HCT116 (cell line): ENCODE measurements around the gene FAM53A. TPM values are rescaled to one million over a fixed set of nuclear protein-coding genes. Genes with fewer than 3 reads are reported as not detected.

Source experiments
- ATAC-seq: fragments of 200-7000 bp; cut with Tn5 transposase; 2 replicates; pipeline ENCODE4 v1.9.1; 2020; ENCODE audit warnings: mild to moderate bottlenecking, moderate library complexity
- BruUV-seq: library from RNA; stranded (reverse); fragments of 400-500 nt; replicated peaks from 2 replicates; lab custom pipeline; 2021; lab: Mats Ljungman, UMichigan
- CTCF ChIA-PET: fragments of 300-600 bp; sonication (Branson Sonifier 250); formaldehyde crosslinking; loops from one replicate; lab custom pipeline; 2021; ENCODE audit warnings: antibody characterized with exemption; lab: Charles Lee
- POLR2A ChIA-PET: fragments of 300-600, 350-600 bp; sonication (Branson Sonifier 250); formaldehyde crosslinking; loops from one replicate; lab custom pipeline; 2021; ENCODE audit warnings: antibody characterized with exemption; lab: Charles Lee
- RAD21 ChIA-PET, 2 experiments: fragments of 300-600 bp; sonication (Branson Sonifier 250); formaldehyde crosslinking; loops; one replicate each; lab custom pipeline; 2023; ENCODE audit warnings: low total read pairs in 2 of 2; ENCODE audit not compliant: uncharacterized antibody in 2 of 2, unreplicated experiment in 2 of 2, low non-redundant PET in 1 of 2; lab: Charles Lee
- DNase-seq: peaks from one replicate; pipeline ENCODE4 v3.0.0-alpha.2; 2010; ENCODE audit warnings: low read depth, low spot score
- H2AFZ ChIP-seq: fragments of 200-600 bp; shearing (Covaris generic), sonication (generic); 2 replicates; pipeline ENCODE4 v1.6.1; 2017; ENCODE audit warnings: low read depth, mixed run types, mixed read lengths, antibody characterized with exemption, low read length; ENCODE audit not compliant: poor library complexity, severe bottlenecking
- H3K27ac ChIP-seq: 2 replicates; pipeline ENCODE4 v1.5.1; 2012; ENCODE audit warnings: low read depth, low read length
- H3K27me3 ChIP-seq: fragments of 200-600 bp; sonication (generic); 2 replicates; pipeline ENCODE4 v1.6.1; 2016; ENCODE audit warnings: mixed run types, low read length, mixed read lengths; ENCODE audit not compliant: insufficient read depth
- H3K36me3 ChIP-seq, 2 experiments: fragments of 200-500 bp in 1 of 2; fragments of 200-600 bp in 1 of 2; sonication (Bioruptor generic) in 1 of 2; sonication (generic) in 1 of 2; 2 replicates each; pipeline versions ENCODE4 v1.5.1 to v1.6.1; 2014 to 2016; ENCODE audit warnings: low read length in 2 of 2, inconsistent platforms in 1 of 2, mixed read lengths in 1 of 2, mixed run types in 1 of 2; ENCODE audit not compliant: insufficient read depth in 2 of 2, control insufficient read depth in 1 of 2
- H3K4me1 ChIP-seq, 2 experiments: fragments of 200-600 bp in 1 of 2; sonication (generic) in 1 of 2; 2 replicates each; pipeline versions ENCODE4 v1.5.1 to v1.6.1; 2012 to 2017; ENCODE audit warnings: low read length in 2 of 2, inconsistent platforms in 1 of 2, mild to moderate bottlenecking in 1 of 2, mixed read lengths in 1 of 2, mixed run types in 1 of 2, moderate library complexity in 1 of 2; ENCODE audit not compliant: insufficient read depth in 2 of 2, control insufficient read depth in 1 of 2
- H3K4me2 ChIP-seq: fragments of 200-600 bp; sonication (generic); 2 replicates; pipeline ENCODE4 v1.6.1; 2017; ENCODE audit warnings: mixed run types, low read length, mixed read lengths
- H3K4me3 ChIP-seq, 2 experiments: fragments of 200-600 bp in 1 of 2; sonication (generic) in 1 of 2; replicated peaks in 1 of 2; 2 replicates each; pipeline ENCODE4 v1.5.1; 2011 to 2016; ENCODE audit warnings: low read length in 2 of 2, control low read depth in 1 of 2, low read depth in 1 of 2, mild to moderate bottlenecking in 1 of 2, mixed read lengths in 1 of 2, mixed run types in 1 of 2
- H3K79me2 ChIP-seq: fragments of 200-600 bp; sonication (generic); 2 replicates; pipeline ENCODE4 v1.6.1; 2017; ENCODE audit warnings: mild to moderate bottlenecking, mixed run types, low read length, moderate library complexity, mixed read lengths; ENCODE audit not compliant: insufficient read depth
- H3K9ac ChIP-seq: fragments of 200-600 bp; sonication (generic); 2 replicates; pipeline ENCODE4 v1.6.1; 2016; ENCODE audit warnings: low read length, mixed read lengths
- H3K9me2 ChIP-seq: fragments of 200-600 bp; sonication (generic), shearing (Covaris generic); 2 replicates; pipeline ENCODE4 v1.6.1; 2017; ENCODE audit warnings: mixed run types, mild to moderate bottlenecking, moderate library complexity; ENCODE audit not compliant: insufficient read depth
- H3K9me3 ChIP-seq, 2 experiments: fragments of 200-500 bp in 1 of 2; fragments of 200-600 bp in 1 of 2; sonication (Bioruptor generic) in 1 of 2; sonication (generic) in 1 of 2; 2 replicates each; pipeline ENCODE4 v1.6.1; 2014 to 2017; ENCODE audit warnings: low read length in 2 of 2, mixed read lengths in 2 of 2, inconsistent platforms in 1 of 2, low read depth in 1 of 2, mild to moderate bottlenecking in 1 of 2, mixed run types in 1 of 2, moderate library complexity in 1 of 2; ENCODE audit not compliant: control insufficient read depth in 1 of 2, insufficient read depth in 1 of 2
- H4K20me1 ChIP-seq: fragments of 200-600 bp; sonication (generic), shearing (Covaris generic); 2 replicates; pipeline ENCODE4 v1.6.1; 2017; ENCODE audit warnings: mixed run types, mild to moderate bottlenecking, moderate library complexity; ENCODE audit not compliant: insufficient read depth
- CBX3 ChIP-seq: IDR thresholded peaks from 2 replicates; pipeline ENCODE4 v1.6.1; 2012; ENCODE audit warnings: low read depth
- CTCF ChIP-seq, 3 experiments: fragments of 200-600 bp in 1 of 3; sonication (generic) in 1 of 3; IDR thresholded peaks in 2 of 3; conservative IDR thresholded peaks in 1 of 3; 2 replicates each; pipeline ENCODE4 v1.5.1; 2012 to 2017; ENCODE audit warnings: low read depth in 2 of 3, low read length in 2 of 3, antibody characterized with exemption in 1 of 3, borderline replicate concordance in 1 of 3, control low read depth in 1 of 3, mild to moderate bottlenecking in 1 of 3, mixed read lengths in 1 of 3, mixed run types in 1 of 3, moderate library complexity in 1 of 3; ENCODE audit not compliant: insufficient read depth in 1 of 3
- EGR1 ChIP-seq: IDR thresholded peaks from 2 replicates; pipeline ENCODE4 v1.6.1; 2012; ENCODE audit warnings: low read depth
- ELF1 ChIP-seq: IDR thresholded peaks from 2 replicates; pipeline ENCODE4 v1.6.1; 2012; ENCODE audit warnings: low read depth, borderline replicate concordance
- POLR2A ChIP-seq: IDR thresholded peaks from 2 replicates; pipeline ENCODE4 v1.7.0; 2011; ENCODE audit warnings: borderline replicate concordance; ENCODE audit not compliant: insufficient read depth, insufficient read length; ENCODE audit errors: extremely low read depth
- POLR2AphosphoS5 ChIP-seq: IDR thresholded peaks from 2 replicates; pipeline ENCODE4 v1.6.1; 2011; ENCODE audit warnings: mild to moderate bottlenecking, low read depth, low read length, moderate library complexity
- RAD21 ChIP-seq: IDR thresholded peaks from 2 replicates; pipeline ENCODE4 v1.6.1; 2012; ENCODE audit warnings: low read depth, mild to moderate bottlenecking
- REST ChIP-seq: IDR thresholded peaks from 2 replicates; pipeline ENCODE4 v1.6.1; 2012; ENCODE audit warnings: low read depth
- SRF ChIP-seq: IDR thresholded peaks from 2 replicates; pipeline ENCODE4 v1.6.1; 2012; ENCODE audit warnings: low read depth
- TCF7L2 ChIP-seq: IDR thresholded peaks from 2 replicates; pipeline ENCODE4 v1.7.0; 2011; ENCODE audit warnings: borderline replicate concordance, inconsistent platforms; ENCODE audit not compliant: insufficient read depth, insufficient read length; ENCODE audit errors: extremely low read depth
- YY1 ChIP-seq: IDR thresholded peaks from 2 replicates; pipeline ENCODE4 v1.6.1; 2011; ENCODE audit warnings: low read length, low read depth, moderate library complexity, mild to moderate bottlenecking; ENCODE audit not compliant: insufficient replicate concordance; ENCODE audit errors: extremely low read depth
- ZFX ChIP-seq: fragments of 450-650 bp; IDR thresholded peaks from 2 replicates; pipeline ENCODE4 v1.6.1; 2017
- ZNF274 ChIP-seq: fragments of 200-500 bp; sonication (Bioruptor generic); IDR thresholded peaks from 2 replicates; pipeline ENCODE4 v1.6.1; 2014; ENCODE audit warnings: mild to moderate bottlenecking, low read depth, low read length, inconsistent platforms
- intact Hi-C: fragments of 100-400 bp; cut with micrococcal nuclease; formaldehyde crosslinking; loops from 2 replicates; pipeline ENCODE4 v1.10.0; 2022
- total RNA-seq: library from RNA; stranded (reverse); gene quantifications from one replicate; pipeline ENCODE4 v1.2.1, GENCODE V29; 2021; ENCODE audit not compliant: unreplicated experiment

The FAM53A gene
- total RNA-seq, 1 experiment from 2014 or later = 1.1 TPM

DNA sequence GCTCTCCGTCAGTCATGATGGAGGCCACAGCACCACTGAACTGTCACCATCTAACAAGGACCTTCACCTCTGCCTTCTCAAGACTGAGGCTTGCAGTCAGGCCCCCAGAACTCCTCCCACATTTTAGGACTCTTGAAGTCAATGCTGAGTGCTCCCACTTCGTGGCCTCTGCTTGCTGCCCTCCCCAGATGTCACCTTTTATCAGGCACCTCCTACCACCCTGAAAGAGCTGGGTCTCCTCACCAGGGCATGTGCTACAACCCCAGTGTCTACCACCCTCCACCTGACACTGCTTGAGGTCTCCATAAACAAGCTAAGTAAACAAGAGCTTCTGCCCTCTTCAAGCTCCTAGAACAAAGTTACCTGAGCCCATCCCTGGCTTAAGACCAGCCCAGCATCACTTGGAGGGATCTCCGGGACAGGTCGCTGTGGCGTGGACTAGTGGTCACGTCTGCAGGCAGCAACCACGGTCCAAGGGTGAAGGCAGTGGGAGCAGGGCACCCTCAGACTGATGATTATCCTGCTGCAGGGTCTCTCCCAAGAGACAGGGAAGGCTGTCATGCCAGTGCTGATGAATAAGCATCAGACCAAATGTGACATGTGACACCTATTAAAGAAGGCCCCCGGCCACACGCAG is 7.7 kb upstream of the FAM53A start:
- CTCF ChIA-PET = interaction anchor here (1.0 kb wide), 1 partner anchor 34 kb away, joined by 3 read pairs; no protein-coding TSS in a partner anchor
- Histone ChIP-seq H3K9me2 (no peaks in the 10 kb centered on the region), H3K9ac (no peak overlapping the region), H3K4me2 (no peak overlapping the region), H3K9me3 (no peaks in the 10 kb centered on the region), H3K4me1 (no peaks in the 10 kb centered on the region), H3K79me2 (peaks cover 22% of the 10 kb centered on the region), H4K20me1 (peaks cover 4% of the 10 kb centered on the region; the same call in 1 of the 2 replicates), H3K36me3 (peaks cover 39 to 56% of the 10 kb centered on the region in 2 experiments), H2AFZ (no peak overlapping the region), H3K27me3 (no peaks in the 10 kb centered on the region), H3K27ac (no peak overlapping the region), H3K4me3 (no peak overlapping the region)
- RAD21 ChIA-PET = no interaction called here
- no peak for ATAC-seq
- POLR2A ChIA-PET = no interaction called here
- no peak for DNase-seq
- intact Hi-C loops = no loop called here
- BruUV-seq = no TSS peak
- TF ChIP-seq ZNF274 = no peak
- no peak for TF ChIP-seq ZFX

DNA sequence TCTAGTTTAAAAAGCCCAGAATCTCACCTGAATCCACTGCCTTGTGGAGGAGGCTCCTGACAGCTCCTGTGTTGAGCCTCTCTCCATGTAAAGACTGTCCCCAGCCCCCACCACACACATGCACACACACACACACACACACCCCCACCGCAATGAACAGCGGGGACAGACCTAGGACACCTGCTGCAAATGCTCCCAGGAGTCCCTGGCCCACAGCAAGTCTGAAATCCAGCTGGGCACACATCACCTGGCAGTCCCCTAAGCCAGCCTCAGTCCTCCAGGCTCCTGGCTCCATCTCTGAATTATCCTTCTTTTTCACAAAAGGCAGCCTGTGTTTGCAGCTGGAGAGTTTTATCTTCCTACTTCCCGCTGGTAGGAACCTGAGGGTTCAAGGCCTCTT is 6.6 kb upstream of the FAM53A start:
- H3K4me2 ChIP-seq = no peak overlapping the region
- H3K4me1 ChIP-seq = no peaks in the 10 kb centered on the region; a peak in 1 of 4 replicates
- ChIA-PET POLR2A (no interaction called here), RAD21 (no interaction called here), CTCF (no interaction called here)
- no peak overlapping the region for H2AFZ ChIP-seq
- peaks cover 32 to 47% of the 10 kb centered on the region in 2 experiments for H3K36me3 ChIP-seq
- no peak for DNase-seq
- no peaks in the 10 kb centered on the region for H3K9me3 ChIP-seq
- no TSS peak for BruUV-seq
- H3K9me2 ChIP-seq = no peaks in the 10 kb centered on the region
- peaks cover 4% of the 10 kb centered on the region; the same call in 1 of the 2 replicates for H4K20me1 ChIP-seq
- H3K4me3 ChIP-seq = no peak overlapping the region
- H3K79me2 ChIP-seq = peaks cover 12% of the 10 kb centered on the region
- ATAC-seq = no peak
- intact Hi-C loops = no loop called here
- TF ChIP-seq SRF (no peak), REST (no peak), CTCF (IDR thresholded peaks at IDR 0.05 in 2 of 3, conservative IDR thresholded peaks at IDR 0.05 in 1 of 3; ENCODE audit: borderline replicate concordance in 1 of 3, insufficient read depth in 1 of 3, low read depth in 2 of 3, low read length in 2 of 3) (no peak), POLR2A (no peak), TCF7L2 (no peak), CBX3 (no peak), RAD21 (no peak), EGR1 (no peak), POLR2AphosphoS5 (no peak), ZNF274 (no peak), YY1 (no peak), ELF1 (no peak)
- H3K27ac ChIP-seq = no peak overlapping the region
- no peak overlapping the region for H3K9ac ChIP-seq
- no peaks in the 10 kb centered on the region for H3K27me3 ChIP-seq
